ENCODE measurements around the gene FGG. TPM values are rescaled to one million over a fixed set of nuclear protein-coding genes. Genes with fewer than 3 reads are reported as not detected.

FGG gene
- total and polyA plus RNA-seq, 10 of the 15 experiments (the other 5 are each of a cell fraction or from before 2014, with no cell fraction given) = 1.8 TPM; not detected in 9

DNA sequence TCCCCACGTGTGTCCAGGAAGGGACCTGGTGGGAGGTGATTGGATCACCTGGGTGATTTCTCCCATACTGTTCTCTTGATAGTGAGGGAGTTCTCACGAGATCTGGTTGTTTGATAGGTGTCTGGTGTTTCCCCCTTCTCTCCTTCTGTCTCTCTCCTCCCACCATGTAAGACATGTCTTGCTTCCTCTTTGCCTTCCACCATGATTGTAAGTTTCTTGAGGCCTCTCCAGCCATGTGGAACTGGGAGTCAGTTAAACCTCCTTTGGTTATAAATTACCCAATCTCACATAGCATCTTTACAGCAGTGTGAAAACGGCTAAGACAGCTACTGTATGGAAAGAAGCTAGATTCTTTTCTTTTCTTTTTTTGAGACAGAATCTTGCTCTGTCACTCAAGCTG lies 21.6 kb upstream of the FGG start:
- H3K9ac ChIP-seq (ENCODE audit: control insufficient read depth, insufficient read depth, low read length) = no peak overlapping the region
- H2AFZ ChIP-seq (ENCODE audit: control insufficient read depth, low read depth, low read length) = no peak overlapping the region
- POLR2A ChIA-PET = no interaction called here
- H3K9me3 ChIP-seq (replicated peaks; ENCODE audit: control insufficient read depth, insufficient read depth, low read length) = no peaks in the 10 kb centered on the region
- intact Hi-C loops (cut with micrococcal nuclease; ENCODE audit: unreplicated experiment) (no loop called here), in situ Hi-C loops (cut with MboI) (no loop called here)
- DNase-seq (ENCODE audit: low read depth, low spot score) (no peak), ATAC-seq (peak; percentile 48), FAIRE-seq (no peak)
- no peaks in the 10 kb centered on the region for H4K20me1 ChIP-seq (ENCODE audit: control insufficient read depth, insufficient read depth)
- H3K4me3 ChIP-seq = no peak overlapping the region
- no peaks in the 10 kb centered on the region for H3K4me1 ChIP-seq (ENCODE audit: control insufficient read depth, insufficient read depth, low read length)
- RAD21 ChIA-PET (ENCODE audit: unreplicated experiment) = interaction anchor here (1.5 to 1.7 kb wide), 2 partner anchors 75 to 82 kb away, joined by 4 read pairs; no protein-coding TSS in a partner anchor
- TF ChIP-seq CREB1 (IDR thresholded peaks at IDR 0.05; ENCODE audit: low read depth) = no peak
- TF ChIP-seq, protein P1, sequence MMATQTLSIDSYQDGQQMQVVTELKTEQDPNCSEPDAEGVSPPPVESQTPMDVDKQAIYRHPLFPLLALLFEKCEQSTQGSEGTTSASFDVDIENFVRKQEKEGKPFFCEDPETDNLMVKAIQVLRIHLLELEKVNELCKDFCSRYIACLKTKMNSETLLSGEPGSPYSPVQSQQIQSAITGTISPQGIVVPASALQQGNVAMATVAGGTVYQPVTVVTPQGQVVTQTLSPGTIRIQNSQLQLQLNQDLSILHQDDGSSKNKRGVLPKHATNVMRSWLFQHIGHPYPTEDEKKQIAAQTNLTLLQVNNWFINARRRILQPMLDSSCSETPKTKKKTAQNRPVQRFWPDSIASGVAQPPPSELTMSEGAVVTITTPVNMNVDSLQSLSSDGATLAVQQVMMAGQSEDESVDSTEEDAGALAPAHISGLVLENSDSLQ (IDR thresholded peaks at IDR 0.05) = peak; percentile 42; the same call in 1 of the 2 replicates
- H3K79me2 ChIP-seq (ENCODE audit: control insufficient read depth, insufficient read depth, low read length) = no peaks in the 10 kb centered on the region
- 0% methylated on average over 3 of the region's 3 CpGs for WGBS (ENCODE audit: insufficient coverage, insufficient replicate concordance, low lambda C conversion rate, missing lambda C conversion rate)
- H3K27ac ChIP-seq (ENCODE audit: control insufficient read depth, insufficient read depth) = no peak overlapping the region
- no peaks in the 10 kb centered on the region for H3K27me3 ChIP-seq (replicated peaks in 1 of 2; ENCODE audit: control insufficient read depth in 2 of 2, insufficient read depth in 2 of 2, low read length in 1 of 2)
- no TSS peak for BruUV-seq (replicated peaks)
- no peaks in the 10 kb centered on the region for H3K36me3 ChIP-seq (ENCODE audit: control insufficient read depth in 2 of 2, insufficient read depth in 2 of 2, low read length in 1 of 2)
- CTCF ChIA-PET = interaction anchor here (1.5 to 4.5 kb wide), 4 partner anchors 11 to 82 kb away, joined by 4 to 20 read pairs (median 8); partner anchors contain the start of gene PLRG1
- H3K4me2 ChIP-seq (ENCODE audit: control insufficient read depth, insufficient read depth) = no peak overlapping the region
- SMC1A ChIA-PET (ENCODE audit: uncharacterized antibody, unreplicated experiment) = no interaction called here

DNA sequence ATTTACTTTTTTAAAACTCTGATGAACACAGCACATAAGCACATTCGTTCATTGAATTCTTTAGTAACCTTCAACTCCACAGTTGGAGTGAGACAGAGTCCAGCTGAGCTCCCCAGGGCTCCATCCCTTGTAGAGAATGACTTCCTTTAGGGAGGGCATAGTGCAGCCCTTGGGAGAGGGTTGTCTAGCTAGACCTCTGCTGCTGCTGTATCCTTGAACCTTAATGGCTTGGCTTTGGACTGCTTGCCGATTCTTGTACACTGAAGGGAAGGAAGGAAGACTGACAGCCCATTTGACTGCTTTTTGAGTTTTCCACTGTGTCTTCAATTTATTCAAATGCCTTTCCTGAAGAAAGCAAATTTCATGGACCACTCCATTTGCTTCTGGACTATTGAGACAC lies 19.4 kb upstream of the FGG start:
- 32% methylated on average over 2 of the region's 2 CpGs for WGBS (ENCODE audit: insufficient coverage, insufficient replicate concordance, low lambda C conversion rate, missing lambda C conversion rate)
- Histone ChIP-seq H3K4me3 (no peak overlapping the region), H3K4me1 (ENCODE audit: control insufficient read depth, insufficient read depth, low read length) (no peaks in the 10 kb centered on the region), H3K79me2 (ENCODE audit: control insufficient read depth, insufficient read depth, low read length) (no peaks in the 10 kb centered on the region), H4K20me1 (ENCODE audit: control insufficient read depth, insufficient read depth) (no peaks in the 10 kb centered on the region), H3K9me3 (replicated peaks; ENCODE audit: control insufficient read depth, insufficient read depth, low read length) (no peaks in the 10 kb centered on the region), H2AFZ (ENCODE audit: control insufficient read depth, low read depth, low read length) (no peak overlapping the region), H3K9ac (ENCODE audit: control insufficient read depth, insufficient read depth, low read length) (no peak overlapping the region), H3K4me2 (ENCODE audit: control insufficient read depth, insufficient read depth) (no peak overlapping the region), H3K27ac (ENCODE audit: control insufficient read depth, insufficient read depth) (no peak overlapping the region), H3K36me3 (ENCODE audit: control insufficient read depth in 2 of 2, insufficient read depth in 2 of 2, low read length in 1 of 2) (no peaks in the 10 kb centered on the region), H3K27me3 (replicated peaks in 1 of 2; ENCODE audit: control insufficient read depth in 2 of 2, insufficient read depth in 2 of 2, low read length in 1 of 2) (peaks cover 3% of the 10 kb centered on the region in 2 experiments)
- FAIRE-seq = no peak
- ATAC-seq = no peak
- intact Hi-C loops (cut with micrococcal nuclease; ENCODE audit: unreplicated experiment) (no loop called here), in situ Hi-C loops (cut with MboI) (no loop called here)
- DNase-seq (ENCODE audit: low read depth, low spot score) = no peak
- ChIA-PET SMC1A (ENCODE audit: uncharacterized antibody, unreplicated experiment) (interaction anchor here (1.4 kb wide), 1 partner anchor 80 kb away, joined by 3 read pairs; no protein-coding TSS in a partner anchor), RAD21 (ENCODE audit: unreplicated experiment) (no interaction called here), CTCF (interaction anchor here (1.7 to 2.7 kb wide), 2 partner anchors 8 to 13 kb away, joined by 5 to 7 read pairs; no protein-coding TSS in a partner anchor), POLR2A (no interaction called here)
- no TSS peak for BruUV-seq (replicated peaks)
- TF ChIP-seq, protein P2, sequence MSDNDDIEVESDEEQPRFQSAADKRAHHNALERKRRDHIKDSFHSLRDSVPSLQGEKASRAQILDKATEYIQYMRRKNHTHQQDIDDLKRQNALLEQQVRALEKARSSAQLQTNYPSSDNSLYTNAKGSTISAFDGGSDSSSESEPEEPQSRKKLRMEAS (IDR thresholded peaks at IDR 0.05; ENCODE audit: low read depth, low read length) = no peak
- TF ChIP-seq PAX8 (IDR thresholded peaks at IDR 0.05) (no peak), ETV6 (conservative IDR thresholded peaks at IDR 0.05 in 1 of 2, IDR thresholded peaks at IDR 0.05 in 1 of 2; ENCODE audit: borderline replicate concordance in 1 of 2, low read depth in 1 of 2) (no peak), MYB (IDR thresholded peaks at IDR 0.05; ENCODE audit: borderline replicate concordance, low read depth, low read length) (no peak), YY1 (IDR thresholded peaks at IDR 0.05; ENCODE audit: low read depth, low read length) (no peak), SRF (IDR thresholded peaks at IDR 0.05; ENCODE audit: low read depth in 2 of 2, low read length in 2 of 2) (no peak), IKZF1 (conservative IDR thresholded peaks at IDR 0.05) (no peak), GATAD2B (conservative IDR thresholded peaks at IDR 0.05; ENCODE audit: low read depth) (no peak), EGR1 (IDR thresholded peaks at IDR 0.05; ENCODE audit: borderline replicate concordance in 1 of 2, low read depth in 2 of 2, low read length in 2 of 2) (no peak), BMI1 (IDR thresholded peaks at IDR 0.05; ENCODE audit: borderline replicate concordance) (no peak), ZSCAN29 (IDR thresholded peaks at IDR 0.05) (no peak), NFYA (IDR thresholded peaks at IDR 0.05; ENCODE audit: borderline replicate concordance, low read depth, low read length) (no peak), ZNF622 (IDR thresholded peaks at IDR 0.05) (no peak)
- TF ChIP-seq, protein P3, sequence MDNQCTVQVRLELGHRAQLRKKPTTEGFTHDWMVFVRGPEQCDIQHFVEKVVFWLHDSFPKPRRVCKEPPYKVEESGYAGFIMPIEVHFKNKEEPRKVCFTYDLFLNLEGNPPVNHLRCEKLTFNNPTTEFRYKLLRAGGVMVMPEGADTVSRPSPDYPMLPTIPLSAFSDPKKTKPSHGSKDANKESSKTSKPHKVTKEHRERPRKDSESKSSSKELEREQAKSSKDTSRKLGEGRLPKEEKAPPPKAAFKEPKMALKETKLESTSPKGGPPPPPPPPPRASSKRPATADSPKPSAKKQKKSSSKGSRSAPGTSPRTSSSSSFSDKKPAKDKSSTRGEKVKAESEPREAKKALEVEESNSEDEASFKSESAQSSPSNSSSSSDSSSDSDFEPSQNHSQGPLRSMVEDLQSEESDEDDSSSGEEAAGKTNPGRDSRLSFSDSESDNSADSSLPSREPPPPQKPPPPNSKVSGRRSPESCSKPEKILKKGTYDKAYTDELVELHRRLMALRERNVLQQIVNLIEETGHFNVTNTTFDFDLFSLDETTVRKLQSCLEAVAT (IDR thresholded peaks at IDR 0.05) = no peak

All from GM12878 (cell line).